Endothelial cell (in vitro differentiated cells): Measurements from ENCODE around the gene STATH. TPM values are rescaled to one million over a fixed set of nuclear protein-coding genes. Genes with fewer than 3 reads are reported as not detected.
"Not testable (repeated sequence)": the region's sequence is repeated elsewhere in the genome, so short reads cannot be mapped to it uniquely, and the experiment has no call there.

Source experiments
- DNase-seq: peaks from one replicate; pipeline ENCODE4 v3.0.0; 2021; ENCODE audit warnings: low spot score
- H3K27ac Mint-ChIP-seq: one replicate; pipeline ENCODE4 v1.8.0; 2021; ENCODE audit warnings: mixed read lengths, inconsistent platforms; ENCODE audit not compliant: unreplicated experiment
- H3K27me3 Mint-ChIP-seq: one replicate; pipeline ENCODE4 v1.8.0; 2021; ENCODE audit warnings: mild to moderate bottlenecking, moderate library complexity, mixed read lengths, inconsistent platforms; ENCODE audit not compliant: unreplicated experiment
- H3K36me3 Mint-ChIP-seq: one replicate; pipeline ENCODE4 v1.8.0; 2021; ENCODE audit warnings: mild to moderate bottlenecking, low read depth, mixed read lengths, inconsistent platforms; ENCODE audit not compliant: unreplicated experiment
- H3K4me1 Mint-ChIP-seq: one replicate; pipeline ENCODE4 v1.8.0; 2021; ENCODE audit warnings: mild to moderate bottlenecking, mixed read lengths, inconsistent platforms; ENCODE audit not compliant: unreplicated experiment
- H3K4me3 Mint-ChIP-seq: one replicate; pipeline ENCODE4 v1.8.0; 2021; ENCODE audit warnings: mild to moderate bottlenecking, mixed read lengths, inconsistent platforms; ENCODE audit not compliant: unreplicated experiment
- H3K9me3 Mint-ChIP-seq: one replicate; pipeline ENCODE4 v1.8.0; 2021; ENCODE audit warnings: mixed read lengths, inconsistent platforms; ENCODE audit not compliant: unreplicated experiment
- CTCF ChIP-seq: fragments of 200-600 bp; sonication (generic); IDR thresholded peaks from one replicate; pipeline ENCODE4 v1.5.0; 2021; ENCODE audit warnings: antibody characterized with exemption; ENCODE audit not compliant: unreplicated experiment
- total RNA-seq: library from RNA; stranded (reverse); fragmentation: NEBNext Ultra II Directional; extraction: Animal tissue kit (Norgen Biotek cat#: 25700); gene quantifications from one replicate; pipeline ENCODE4 v1.2.1, GENCODE V29; 2021; ENCODE audit not compliant: unreplicated experiment

Gene STATH
- total RNA-seq, 1 donor from 2014 or later: not detected

- H3K9me3 Mint-ChIP-seq: no peaks in the 10 kb centered on the region
- TF ChIP-seq CTCF: no peak
- H3K27ac Mint-ChIP-seq: no peak overlapping the region
- no peak for DNase-seq
- no peaks in the 10 kb centered on the region for H3K4me1 Mint-ChIP-seq
- H3K36me3 Mint-ChIP-seq: no peaks in the 10 kb centered on the region
- no peaks in the 10 kb centered on the region for H3K27me3 Mint-ChIP-seq
- H3K4me3 Mint-ChIP-seq: no peak overlapping the region
Observed at GRCh38 chr4:69994782-69995181, 984 bp upstream of the STATH start.

- no peaks in the 10 kb centered on the region for H3K36me3 Mint-ChIP-seq
- H3K4me3 Mint-ChIP-seq: no peak overlapping the region
- no peaks in the 10 kb centered on the region for H3K9me3 Mint-ChIP-seq
- DNase-seq: no peak
- H3K4me1 Mint-ChIP-seq: no peaks in the 10 kb centered on the region
- no peaks in the 10 kb centered on the region for H3K27me3 Mint-ChIP-seq
- H3K27ac Mint-ChIP-seq: no peak overlapping the region
- TF ChIP-seq CTCF: no peak
Observed at GRCh38 chr4:69999420-69999819, 3.7 kb downstream of the STATH start.

DNA sequence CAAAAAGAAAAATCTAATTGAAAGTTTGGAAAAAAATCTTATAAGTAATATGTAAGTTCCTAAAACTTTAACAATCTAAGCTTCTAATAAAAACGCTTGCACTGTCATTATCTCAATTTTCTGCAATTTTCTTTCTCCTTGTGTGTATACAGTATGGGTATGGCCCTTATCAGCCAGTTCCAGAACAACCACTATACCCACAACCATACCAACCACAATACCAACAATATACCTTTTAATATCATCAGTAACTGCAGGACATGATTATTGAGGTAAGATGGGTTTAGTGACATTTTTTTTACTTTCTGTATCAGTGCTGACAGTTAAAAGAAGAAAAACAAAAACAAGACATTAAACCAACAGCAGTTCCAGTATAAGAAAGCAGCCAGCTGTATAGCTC lies 4.9 kb downstream of the STATH start:
- no peak for TF ChIP-seq CTCF
- H3K27me3 Mint-ChIP-seq: no peaks in the 10 kb centered on the region

DNA sequence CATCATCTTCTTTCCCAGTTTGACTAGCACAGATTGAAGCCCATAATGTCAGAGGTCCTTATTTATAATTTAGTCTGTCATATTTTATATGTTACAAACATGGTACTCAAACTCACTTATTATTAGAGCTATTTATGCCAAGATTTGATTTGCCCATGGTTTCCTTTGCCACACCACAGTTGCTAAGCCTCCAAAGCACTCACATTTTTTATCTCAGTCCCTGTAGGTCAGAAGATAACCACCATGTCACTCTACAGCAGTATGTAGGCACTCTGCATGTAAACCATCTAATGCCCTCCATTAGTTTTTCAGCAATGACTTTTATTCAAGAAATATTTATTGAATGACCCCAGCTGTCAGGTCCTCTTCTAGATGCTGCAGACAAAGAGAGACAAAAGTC lies 6.7 kb downstream of the STATH start:
- Mint-ChIP-seq H3K9me3 (no peaks in the 10 kb centered on the region), H3K27me3 (no peaks in the 10 kb centered on the region), H3K36me3 (no peaks in the 10 kb centered on the region), H3K4me3 (no peak overlapping the region), H3K4me1 (no peaks in the 10 kb centered on the region), H3K27ac (no peak overlapping the region)
- no peak for TF ChIP-seq CTCF
- no peak for DNase-seq

More for the DNA sequence above, 4.9 kb downstream of the STATH start:
- DNase-seq: no peak
- Mint-ChIP-seq H3K4me1 (no peaks in the 10 kb centered on the region), H3K4me3 (no peak overlapping the region), H3K36me3 (no peaks in the 10 kb centered on the region), H3K27ac (no peak overlapping the region), H3K9me3 (no peaks in the 10 kb centered on the region)

GRCh38 chr4:70008771-70009170 lies 13.0 kb downstream of the STATH start:
- DNase-seq: no peak
- no peak for TF ChIP-seq CTCF
- no peaks in the 10 kb centered on the region for H3K36me3 Mint-ChIP-seq
- no peaks in the 10 kb centered on the region for H3K4me1 Mint-ChIP-seq
- H3K27ac Mint-ChIP-seq: no peak overlapping the region
- no peak overlapping the region for H3K4me3 Mint-ChIP-seq
- peaks cover 2% of the 10 kb centered on the region for H3K27me3 Mint-ChIP-seq
- H3K9me3 Mint-ChIP-seq: no peaks in the 10 kb centered on the region

DNA sequence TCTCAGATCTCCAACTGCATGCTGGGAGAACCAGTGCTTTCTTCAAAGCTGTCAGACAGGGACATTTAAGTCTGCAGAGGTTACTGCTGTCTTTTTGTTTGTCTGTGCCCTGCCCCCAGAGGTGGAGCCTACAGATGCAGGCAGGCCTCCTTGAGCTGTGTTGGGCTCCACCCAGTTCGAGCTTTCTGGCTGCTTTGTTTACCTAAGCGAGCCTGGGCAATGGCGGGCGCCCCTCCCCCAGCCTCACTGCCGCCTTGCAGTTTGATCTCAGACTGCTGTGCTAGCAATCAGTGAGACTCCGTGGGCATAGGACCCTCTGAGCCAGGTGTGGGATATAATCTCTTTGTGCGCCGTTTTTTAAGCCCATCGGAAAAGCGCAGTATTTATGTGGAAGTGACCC lies 23.2 kb downstream of the STATH start:
- H3K36me3 Mint-ChIP-seq, DNase-seq, H3K27me3 Mint-ChIP-seq, H3K4me3 Mint-ChIP-seq, H3K27ac Mint-ChIP-seq, H3K9me3 Mint-ChIP-seq, H3K4me1 Mint-ChIP-seq: not testable (repeated sequence)
